GM18867 (cell line): ENCODE measurements around the gene FBXO44.

ENCODE experiments used
- ATAC-seq: cut with Tn5 transposase; IDR thresholded peaks from one replicate; pipeline ENCODE4 v1.9.1; 2021; ENCODE audit warnings: mild to moderate bottlenecking, moderate library complexity; ENCODE audit not compliant: unreplicated experiment

Gene FBXO44

DNA sequence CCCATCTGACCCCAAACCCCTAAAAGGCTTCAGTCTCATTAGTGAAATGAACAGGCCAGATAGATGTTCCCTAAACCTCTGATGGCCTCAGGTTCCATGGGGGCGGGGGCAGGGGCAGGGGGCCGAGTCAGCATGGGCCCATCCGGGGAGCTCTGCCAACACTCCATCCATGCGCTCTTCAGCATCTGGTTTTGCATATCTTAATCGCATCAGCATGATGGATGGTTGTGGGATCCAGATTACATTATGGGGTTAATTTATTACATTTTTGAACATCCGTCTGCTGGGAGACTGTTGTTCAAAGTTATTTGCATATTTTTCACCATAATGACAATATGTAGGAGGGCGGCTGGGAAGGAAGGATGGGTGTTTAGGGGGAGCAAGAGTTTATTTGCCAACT is 29.4 kb downstream of the FBXO44 start:
- no peak for ATAC-seq

DNA sequence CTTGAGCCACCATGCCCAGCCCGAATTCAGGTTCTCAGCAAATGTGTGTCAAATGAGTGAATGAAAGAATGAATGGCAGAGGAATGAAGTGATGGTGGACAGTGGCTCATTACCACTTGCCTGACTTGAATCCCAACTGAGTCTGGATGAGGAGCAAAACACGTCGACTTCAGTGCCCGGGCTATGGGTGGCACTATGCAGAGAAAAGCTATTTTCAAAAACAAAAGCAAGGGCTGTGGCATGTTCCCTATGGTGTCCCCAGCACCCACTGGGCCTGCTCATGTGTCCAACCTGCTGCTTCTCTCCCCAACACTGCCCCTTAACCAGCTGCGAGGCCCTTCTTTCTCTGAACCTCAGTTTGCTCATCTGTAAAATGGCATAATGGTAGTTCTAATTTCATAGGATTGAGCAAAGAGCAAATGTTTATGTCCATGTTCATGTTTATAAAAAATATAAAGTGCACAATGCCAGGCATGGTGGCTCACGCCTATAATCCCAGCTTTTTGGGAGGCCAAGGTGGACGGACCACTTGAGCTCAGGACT is 30.6 kb downstream of the FBXO44 start:
- ATAC-seq: no peak

DNA sequence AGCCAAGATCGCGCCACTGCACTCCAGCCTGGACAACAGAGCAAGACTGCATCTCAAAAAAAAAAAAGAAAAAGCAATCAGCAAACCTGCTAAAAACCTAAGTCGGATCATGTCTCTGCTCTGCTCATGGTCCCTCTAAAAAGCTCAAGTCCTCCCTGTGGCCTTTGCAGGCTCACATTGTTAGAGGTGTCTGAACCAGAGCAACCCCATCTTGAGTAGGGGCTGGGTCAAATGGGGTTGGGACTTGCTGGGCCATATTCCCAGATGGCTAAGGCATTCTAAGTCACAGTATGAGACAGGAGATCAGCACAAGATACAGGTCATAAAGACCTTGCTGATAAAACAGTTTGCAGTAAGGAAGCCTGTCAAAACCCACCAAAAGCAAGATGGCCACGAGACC is 33.8 kb downstream of the FBXO44 start:
- ATAC-seq: no peak

DNA sequence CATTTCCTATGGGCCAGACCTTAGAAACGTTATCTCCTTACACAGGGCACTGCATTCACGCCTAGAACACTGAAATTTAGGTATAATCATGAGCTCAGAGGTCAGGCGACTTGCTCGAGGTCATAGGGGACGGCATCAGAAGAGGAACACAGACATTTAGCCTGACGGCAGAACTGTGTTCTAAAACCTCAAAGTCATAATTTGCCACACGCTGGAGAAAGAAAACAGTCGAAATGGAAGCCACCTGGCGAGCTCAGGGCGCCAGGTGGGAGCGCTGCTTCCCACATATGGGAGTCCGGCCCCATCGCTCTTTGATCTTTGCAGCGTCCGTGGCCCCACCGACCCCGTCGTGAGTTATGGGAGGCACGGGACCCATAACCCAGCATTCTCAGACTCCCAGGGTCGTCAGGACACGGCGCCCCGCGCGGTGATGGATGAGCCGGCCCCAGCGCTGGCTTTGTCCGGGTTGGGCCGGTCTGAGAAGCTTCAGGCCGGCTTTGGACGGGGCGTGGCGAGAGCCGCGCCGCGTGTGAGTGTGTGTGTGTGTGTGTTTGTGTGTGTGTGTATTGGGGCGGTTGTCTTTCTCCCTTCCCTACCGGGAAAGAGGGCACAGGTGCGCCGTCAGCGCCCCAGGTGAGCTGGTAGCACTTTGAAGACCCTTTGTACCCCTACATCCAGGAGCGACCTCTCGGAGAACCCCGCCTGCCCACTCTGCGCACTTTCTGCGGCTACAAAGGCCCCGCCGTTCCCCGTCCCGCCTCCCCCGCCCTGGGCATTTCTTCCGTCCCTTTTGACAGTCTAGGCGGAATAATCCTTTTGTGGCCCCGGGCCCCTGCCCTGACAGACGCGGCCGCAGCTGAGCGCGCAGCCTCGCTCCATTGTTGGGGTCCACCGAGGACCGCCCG is 36.0 kb downstream of the FBXO44 start:
- ATAC-seq: no peak

DNA sequence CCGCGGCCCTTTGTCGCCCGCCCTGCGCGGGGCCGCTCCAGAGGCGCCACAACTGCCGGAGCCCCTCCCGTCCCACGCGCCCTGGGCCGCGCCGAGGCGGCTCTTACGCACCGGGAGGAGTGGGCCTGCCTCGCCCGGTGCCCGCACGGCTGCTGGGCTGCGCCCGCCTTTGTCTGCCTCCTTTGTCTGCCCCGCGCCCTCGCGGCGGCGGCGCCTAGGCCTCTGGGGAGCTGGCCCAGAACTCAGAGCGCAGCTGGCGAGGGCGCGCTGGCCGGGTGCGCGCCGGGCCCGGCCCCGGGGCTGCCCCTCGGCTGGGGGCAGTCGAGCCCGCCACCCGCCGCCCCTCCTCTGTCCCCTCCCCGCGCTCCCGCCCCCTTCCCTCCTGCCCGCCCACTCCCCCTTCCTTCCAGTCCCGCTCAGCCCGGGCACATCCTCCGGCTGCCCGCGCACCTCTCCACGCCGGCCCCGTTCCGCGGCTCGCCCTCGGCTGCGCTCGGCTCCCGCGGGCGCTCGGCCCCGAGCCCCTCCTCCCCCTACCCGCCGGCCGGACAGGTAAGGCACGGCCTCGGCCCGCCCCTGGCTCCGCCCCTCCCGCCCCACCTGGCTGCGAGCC is 36.7 kb downstream of the FBXO44 start, which contains the start of gene DRAXIN:
Gene DRAXIN (plus strand): TSS at position 409 of the 613 bp plus-strand sequence. CDS start 14,549 bp downstream, outside the sequence.
- ATAC-seq: no peak

DNA sequence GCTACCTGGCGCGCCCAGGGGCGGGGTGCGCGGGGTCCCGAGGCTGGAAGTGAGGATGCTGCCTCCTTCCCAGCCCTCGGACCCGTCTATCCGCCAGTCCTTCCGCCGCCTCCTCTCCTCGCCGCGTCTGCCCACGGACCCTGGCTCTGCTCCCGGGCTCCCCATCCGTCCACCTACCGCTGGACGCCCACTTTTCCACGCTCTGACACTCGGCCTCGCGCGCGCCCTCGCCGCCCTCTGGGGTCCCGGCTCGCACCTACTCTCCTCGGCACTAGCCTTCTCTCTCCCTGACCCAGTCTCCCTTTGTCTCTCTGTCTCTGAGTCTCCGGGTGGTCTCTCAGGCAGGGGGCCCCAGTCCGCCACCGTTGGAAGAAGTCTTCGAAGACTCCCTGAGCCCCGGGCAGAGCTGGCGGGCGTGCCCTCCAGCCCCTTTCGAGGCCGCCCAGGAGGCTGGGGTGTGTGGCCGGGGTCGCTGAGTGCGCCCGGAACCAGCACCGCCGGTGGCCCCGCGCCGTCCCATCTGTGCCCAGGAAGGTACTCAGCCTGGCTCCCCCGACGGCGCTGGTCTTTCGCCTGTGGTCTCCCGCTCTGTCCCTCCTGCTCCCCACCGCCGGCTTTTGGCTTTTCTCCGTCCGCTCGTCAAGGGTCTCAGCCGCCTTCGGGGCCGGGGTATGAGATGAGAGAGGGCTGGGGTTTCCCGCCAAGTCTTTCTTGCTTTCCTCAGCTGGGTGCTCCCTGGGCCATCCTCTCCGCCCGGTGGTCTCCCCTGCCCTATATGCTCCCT is 37.4 kb downstream of the FBXO44 start:
- ATAC-seq: no peak

DNA sequence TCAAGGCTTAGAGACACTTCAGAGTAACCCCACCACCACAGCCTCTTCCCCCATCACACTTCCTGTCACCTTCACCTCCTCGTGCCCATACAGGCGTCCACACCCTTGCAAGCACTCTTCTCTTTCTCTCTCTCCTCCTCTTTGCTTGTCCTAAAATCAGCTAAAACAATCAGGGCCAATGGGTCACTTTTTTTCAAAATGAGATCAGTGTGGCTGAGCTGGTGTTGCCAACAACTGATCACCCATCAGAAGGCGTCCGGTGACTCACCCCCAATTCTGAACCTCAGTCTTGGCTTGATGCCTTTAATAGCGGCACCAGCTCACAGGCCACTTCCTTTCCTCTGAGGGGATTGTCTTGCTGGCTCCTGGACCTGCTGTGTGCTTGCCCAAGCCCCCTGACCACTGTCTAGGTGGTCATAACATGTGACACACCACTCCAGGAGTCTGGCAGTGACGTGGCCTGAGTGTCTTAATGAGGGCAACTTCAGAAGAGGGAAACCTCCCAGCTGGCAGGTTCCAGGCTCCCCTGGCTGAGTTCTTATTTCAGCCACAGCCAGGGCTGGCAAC is 38.4 kb downstream of the FBXO44 start:
- ATAC-seq: no peak

DNA sequence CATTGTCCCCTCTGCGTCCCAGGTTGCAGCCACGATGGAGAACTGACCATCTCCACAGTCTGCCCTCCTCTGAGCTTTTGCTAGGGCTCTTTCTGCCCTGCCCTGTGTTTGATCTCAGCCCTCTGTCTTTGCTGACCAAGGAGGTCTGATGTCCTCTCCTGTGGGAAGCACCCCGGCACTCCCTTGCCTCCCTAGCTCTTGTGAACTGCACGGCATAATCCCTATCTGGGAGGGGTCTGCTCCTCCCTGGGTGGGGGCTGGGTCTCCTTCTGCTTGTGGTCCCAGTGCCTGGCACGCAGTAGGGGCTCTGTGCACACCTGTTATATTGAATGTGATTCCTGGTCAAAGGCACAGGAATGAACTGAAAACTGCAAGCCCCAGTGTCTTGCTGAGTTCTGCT is 39.2 kb downstream of the FBXO44 start:
- ATAC-seq: no peak

DNA sequence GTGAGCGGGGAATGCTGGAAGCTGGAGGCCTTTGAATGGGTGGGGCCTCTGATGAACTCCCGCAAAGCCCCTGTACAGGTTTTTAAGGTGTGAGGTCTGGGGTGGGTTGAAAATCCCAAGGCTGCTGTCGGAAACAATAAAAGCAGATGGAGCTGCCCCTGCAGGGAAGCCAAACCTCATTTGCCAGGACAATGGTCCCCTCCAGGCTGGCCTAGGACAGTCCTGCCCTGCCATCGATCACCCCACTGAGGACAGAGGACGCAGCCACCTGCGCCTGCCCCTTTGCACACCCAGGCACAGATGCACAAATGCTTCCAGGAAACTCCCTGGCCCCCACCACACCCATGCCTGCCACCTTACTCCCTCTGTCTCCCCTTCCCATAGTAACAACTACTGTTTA is 41.2 kb downstream of the FBXO44 start:
- ATAC-seq: no peak

DNA sequence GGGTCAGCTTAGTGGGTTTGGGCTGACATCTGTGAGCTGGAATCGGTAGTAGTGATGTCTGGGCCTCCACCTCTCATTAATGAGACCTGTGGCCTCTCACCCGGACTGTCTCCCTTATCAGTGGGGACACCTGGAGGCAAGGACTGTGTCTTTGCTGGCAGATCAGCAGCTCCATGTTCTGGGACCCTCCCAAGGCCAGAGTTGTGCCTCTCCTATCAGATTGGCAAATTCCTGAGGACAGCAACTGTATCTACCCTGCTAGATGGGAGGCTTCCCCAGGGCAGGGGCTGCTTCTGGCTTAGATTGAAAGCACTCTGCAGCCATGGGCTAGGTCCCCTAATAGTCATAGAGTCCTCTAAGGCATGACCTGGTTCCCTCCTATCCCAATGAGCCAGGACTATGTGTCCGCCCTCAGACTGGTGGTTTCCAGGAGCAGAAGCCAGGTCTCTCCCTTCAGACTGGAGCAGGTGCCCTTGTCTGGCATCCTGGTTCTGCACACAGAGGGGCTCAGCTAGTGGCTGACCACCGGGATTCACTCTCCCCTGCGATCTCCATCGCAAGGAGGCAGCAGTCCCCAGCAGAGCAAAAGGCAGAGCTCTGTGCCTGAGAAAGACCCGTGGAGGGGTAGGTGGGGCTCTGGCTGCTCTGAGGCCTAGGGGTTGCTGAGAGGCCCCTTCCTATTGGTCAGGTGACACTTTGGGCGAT is 42.7 kb downstream of the FBXO44 start:
- no peak for ATAC-seq

DNA sequence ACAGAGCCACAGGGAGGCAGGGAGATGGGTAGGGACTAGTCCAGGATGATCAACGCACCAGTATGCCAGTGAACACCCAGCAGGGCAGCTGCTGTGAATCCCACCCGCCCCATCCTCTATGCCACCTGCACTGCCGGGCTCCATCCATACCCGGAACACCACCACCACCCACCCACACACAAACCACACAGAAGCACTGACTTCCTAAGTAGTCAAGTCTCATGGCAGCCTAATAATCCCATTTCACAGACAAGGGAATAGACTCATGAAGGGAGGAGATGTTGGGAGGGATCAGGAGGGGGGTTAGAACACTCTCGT is 43.2 kb downstream of the FBXO44 start:
- ATAC-seq: no peak

DNA sequence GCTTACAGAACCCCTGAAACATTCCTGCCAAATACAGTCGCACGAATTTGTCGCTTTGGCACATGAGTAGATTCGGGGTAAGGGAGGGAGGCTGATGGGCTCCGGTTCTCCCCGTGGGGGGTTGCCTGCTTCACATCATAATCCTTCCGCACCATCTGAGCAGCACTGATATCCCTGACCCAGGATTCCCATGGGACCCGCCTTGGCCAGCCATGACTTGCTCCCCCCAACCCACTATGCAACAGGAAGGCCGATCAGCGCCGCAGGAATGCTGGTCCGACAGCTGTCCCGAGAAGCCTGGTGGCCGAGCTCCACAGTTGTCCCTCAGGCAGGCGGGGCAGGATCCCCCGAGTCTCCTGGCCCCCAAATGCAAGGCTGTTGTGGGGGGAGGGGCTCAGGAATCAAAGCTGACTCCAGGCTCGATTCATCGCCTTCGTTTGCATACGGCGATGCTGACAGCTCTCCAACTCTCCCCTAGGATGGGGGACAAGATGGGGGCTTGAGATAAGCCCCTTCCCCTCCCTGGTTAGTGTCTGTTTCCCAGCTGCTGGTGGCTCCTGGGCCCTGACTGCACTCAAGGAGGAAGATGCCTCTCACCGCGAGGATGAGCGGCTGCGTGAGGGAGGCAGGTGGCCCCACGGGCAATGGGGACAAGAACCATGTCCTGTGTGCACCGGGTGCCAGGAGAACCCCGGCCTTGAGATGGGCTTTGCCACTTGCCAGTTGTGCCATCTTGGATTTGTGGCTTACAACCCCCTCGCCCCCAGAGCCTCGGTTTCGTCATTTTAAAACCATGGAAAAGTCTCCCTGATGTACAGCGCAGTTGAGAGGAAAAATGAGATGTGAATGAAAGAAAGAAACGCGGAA is 46.2 kb downstream of the FBXO44 start:
- ATAC-seq: no peak

DNA sequence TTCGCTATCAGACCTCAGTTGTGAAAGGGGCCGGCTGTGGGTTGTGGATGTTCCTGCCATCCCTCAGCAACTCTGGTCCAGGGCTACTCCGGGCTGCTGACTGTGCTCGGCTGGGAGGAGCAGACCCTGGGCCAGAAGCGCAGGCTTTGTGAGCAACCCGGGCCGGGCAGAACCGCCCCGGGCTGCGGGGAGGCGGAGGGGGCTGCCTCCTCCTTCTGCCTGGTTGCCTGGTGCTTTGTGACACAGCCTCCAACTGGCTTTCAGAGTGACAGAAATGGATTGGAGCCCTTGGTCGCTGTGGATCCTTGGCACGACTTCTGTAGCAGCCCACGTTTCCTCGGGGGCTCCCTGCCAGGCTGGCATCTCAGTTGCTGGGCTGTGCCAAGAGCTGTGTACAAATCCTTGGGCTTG is 46.9 kb downstream of the FBXO44 start:
- no peak for ATAC-seq

DNA sequence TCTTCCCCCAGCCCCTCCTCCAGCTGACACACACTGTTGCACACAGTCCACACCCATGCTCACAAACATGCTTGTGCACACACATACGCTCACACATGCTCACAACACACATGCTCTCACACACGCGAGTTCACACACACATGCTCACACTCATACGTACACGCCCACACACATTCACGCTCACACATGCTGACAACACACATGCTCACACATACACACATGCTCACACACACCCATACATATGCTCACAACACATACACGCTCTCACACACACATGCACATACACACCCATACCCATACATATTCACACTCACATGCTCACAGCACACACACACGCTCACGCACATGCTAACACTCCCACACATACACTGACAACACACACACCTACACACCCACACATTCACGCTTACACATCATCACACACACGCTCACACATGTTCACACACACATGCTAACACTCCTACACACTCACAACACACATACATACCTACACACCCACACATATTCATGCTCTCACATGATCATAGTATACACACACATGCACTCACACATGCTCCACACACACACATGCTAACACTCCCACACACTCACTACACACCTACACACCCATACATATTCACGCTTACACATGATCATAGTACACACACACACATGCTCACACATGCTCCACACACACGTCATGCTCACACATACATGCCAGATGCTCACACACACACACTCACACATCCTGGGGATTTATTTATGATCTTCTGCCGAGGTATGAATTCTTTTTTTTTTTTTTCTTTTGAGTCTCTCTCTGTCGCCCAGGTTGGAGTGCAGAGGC is 47.5 kb downstream of the FBXO44 start:
- no peak for ATAC-seq

DNA sequence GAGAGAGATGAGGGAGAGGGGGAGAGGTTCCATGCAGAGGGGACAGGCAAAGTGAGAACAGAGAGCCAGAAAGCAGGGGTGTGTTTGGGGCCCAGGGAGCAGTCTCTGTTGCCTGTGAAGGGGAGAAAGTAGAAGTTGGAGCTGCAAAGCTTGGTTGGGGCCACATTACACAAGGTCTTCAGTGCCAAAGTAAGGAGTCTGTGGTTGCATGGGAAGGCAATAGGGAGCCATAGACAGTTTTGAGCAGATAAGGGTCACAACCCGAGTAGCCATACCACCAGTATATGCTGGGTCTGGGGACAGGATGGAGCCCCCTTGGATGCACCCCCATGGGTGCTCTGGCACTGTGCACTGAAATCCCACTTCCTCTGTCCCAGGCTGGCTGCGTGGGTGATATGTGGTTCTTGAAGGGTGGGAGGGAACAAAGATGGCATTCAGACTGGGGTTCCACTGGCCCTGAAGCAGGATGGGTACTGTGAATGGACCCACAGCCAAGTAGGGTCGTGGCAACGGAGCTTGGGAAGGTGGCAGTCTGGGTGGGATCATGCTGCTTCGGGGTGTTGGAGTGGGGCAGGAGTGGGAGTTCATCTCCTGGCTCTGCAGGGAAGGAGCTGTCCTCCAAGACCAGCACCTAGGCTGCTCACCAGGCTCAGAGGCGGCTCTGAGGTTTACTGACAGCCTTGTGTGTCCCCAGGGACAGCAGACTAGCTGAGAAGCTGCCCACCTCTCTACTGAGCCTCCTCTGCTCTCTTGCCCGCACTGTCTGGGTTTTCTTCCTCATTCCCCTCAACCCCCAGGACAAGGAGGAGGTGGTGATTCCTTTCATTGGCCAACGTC is 48.9 kb downstream of the FBXO44 start:
- no peak for ATAC-seq

DNA sequence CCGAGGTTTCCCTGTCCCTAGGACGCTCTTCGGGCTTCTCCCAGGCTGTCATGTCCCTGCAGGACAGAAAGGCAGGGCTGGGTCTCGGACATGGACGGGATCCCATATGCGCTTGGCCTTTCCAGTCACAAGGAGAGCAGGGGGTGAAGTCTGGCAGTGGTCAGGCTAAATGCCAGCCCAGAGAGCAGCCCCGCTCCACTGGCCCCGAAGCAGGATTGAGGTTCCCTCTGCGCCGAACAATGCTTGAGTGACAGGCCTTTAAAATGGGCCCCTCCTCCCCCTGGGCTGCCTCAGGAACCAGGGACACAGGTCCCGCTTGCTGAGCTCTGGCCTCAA is 49.5 kb downstream of the FBXO44 start:
- no peak for ATAC-seq

DNA sequence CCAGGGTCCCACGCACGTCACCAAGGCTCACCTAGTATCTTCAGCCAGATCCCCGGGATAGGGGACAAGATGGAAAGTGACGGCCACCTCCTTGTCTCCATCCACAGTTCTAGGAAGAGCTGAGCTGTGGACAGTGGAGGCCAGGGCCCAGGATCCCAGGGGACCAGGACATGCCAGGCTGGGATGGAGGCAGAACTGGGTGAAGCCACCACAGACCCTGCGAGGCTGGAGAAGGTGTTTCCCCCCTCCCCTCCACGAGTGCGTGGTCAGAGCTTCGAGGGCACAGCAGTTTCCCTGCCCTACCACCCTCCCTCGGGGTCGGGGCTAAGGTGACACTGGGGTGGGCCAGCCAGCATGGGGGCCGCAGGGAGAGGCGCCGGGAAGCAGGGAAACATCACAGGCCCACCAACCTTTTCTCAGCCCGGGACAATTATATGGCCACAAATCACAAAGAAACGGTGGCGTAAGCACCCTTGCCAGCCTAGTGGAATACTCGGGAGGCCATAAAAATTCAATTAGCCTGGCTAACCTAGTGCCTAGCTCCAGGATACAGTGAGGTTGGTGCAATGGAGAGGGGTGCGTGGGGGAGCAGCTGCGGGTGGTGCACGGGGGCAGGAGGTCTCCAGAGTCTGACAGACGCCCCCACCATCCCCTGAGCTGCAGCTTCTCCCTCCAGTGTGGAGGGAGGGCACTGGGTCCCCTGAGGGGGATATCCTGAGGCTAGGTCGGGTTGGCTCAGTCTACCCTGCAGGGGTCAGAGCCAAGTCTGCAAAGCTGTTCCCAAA is 50.2 kb downstream of the FBXO44 start:
- no peak for ATAC-seq
